Fibroblast of villous mesenchyme (primary cell): ENCODE results near the gene KMT5B. TPM values are rescaled to one million over a fixed set of nuclear protein-coding genes. Genes with fewer than 3 reads are reported as not detected.
A peak's percentile ranks its signal among the peaks of the same experiment; 100 is the strongest.
"Not testable (repeated sequence)": the region's sequence is repeated elsewhere in the genome, so short reads cannot be mapped to it uniquely, and the experiment has no call there.

Experiments used
- DNase-seq: peaks from one replicate; pipeline ENCODE4 v3.0.0-alpha.2; 2010; ENCODE audit warnings: low read depth
- H3K4me3 ChIP-seq: 2 replicates; pipeline ENCODE4 v1.5.1; 2011; ENCODE audit warnings: low read depth, mild to moderate bottlenecking, low read length
- CTCF ChIP-seq: IDR thresholded peaks from 2 replicates; pipeline ENCODE4 v1.5.1; 2012; ENCODE audit warnings: low read depth, mild to moderate bottlenecking, low read length; ENCODE audit not compliant: insufficient read depth
- total RNA-seq: library from RNA; depleted of rRNA; stranded (reverse); fragments of >200 nt; gene quantifications from 2 replicates; pipeline ENCODE4 v1.2.3, GENCODE V29; 2012

Gene KMT5B
- total RNA-seq, 1 donor, result 29.4 TPM

DNA sequence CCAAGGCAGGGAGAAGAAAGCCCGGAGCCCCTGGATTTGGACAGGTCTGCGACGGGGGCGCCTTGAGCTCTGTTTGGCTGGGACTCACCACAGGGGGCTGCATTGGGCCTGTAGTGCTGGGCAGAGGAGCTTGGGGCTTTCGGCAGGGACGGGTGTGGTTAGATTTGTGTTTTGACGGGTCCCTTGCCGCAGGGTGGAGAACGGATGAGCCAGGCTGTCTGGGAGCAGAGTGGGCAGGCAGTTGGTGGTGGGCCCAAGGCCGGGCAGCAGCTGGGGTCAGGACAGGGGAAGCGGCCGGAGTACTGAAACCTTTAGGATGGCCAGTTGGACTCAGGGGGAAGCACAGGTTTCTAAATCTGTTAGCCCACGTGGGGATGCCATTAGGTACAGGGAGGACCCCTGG lies 45.3 kb upstream of the KMT5B start:
- no peak for DNase-seq
- no peak overlapping the region for H3K4me3 ChIP-seq
- no peak for TF ChIP-seq CTCF

DNA sequence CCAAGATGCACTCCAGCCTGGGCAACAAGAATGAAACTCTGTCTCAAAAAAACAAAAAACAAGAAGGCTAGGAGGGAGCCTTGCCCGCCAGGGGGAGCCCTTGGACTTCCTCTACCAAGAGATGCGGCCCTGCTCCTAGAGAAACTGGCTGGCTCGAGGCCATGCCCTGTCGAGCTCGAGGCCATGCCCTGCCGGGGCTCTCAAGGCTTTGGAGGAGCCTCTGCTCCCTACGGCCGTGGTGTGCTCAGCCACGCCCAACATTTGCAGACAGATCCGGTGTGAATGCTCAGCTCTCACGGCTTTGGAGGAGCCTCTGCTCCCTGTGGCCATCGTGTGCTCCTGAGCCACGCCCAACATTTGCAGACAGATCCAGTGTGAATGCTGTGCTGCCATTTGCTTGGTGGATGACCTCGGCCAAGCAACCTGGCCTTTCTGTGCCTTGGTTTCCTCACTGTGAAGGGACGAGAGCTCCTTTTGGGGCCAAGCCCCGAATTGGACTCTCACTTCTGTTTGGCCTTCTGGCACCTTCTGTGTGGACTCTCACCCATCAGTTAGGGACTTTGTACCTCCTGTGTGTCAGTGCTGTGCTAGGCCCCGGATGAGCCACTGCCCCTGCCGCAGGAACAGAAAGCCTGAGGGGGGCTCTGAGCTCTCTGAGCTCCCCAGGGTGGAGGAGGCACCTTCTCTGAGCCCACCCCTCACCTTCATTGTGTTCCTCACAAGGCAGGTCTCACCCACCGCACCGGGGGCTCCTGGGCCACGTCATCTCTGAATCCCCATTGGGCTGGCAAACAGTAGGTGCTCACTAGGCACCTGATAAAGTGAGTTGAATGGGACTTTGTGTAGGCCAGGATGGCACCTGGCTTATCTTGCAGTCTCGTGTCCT lies 44.6 kb upstream of the KMT5B start:
- DNase-seq, result peak; percentile 93
- peak; percentile 84 for TF ChIP-seq CTCF
- no peak overlapping the region for H3K4me3 ChIP-seq

GRCh38 chr11:68256331-68256741 lies 43.2 kb upstream of the KMT5B start:
- H3K4me3 ChIP-seq, result no peak overlapping the region
- no peak for TF ChIP-seq CTCF
- DNase-seq, result peak; percentile 63

- H3K4me3 ChIP-seq, result no peak overlapping the region
- TF ChIP-seq CTCF, result no peak
- no peak for DNase-seq
Observed at GRCh38 chr11:68255526-68255925, 42.4 kb upstream of the KMT5B start.

GRCh38 chr11:68254421-68254820 lies 41.3 kb upstream of the KMT5B start:
- H3K4me3 ChIP-seq, result no peak overlapping the region
- no peak for DNase-seq
- no peak for TF ChIP-seq CTCF

DNA sequence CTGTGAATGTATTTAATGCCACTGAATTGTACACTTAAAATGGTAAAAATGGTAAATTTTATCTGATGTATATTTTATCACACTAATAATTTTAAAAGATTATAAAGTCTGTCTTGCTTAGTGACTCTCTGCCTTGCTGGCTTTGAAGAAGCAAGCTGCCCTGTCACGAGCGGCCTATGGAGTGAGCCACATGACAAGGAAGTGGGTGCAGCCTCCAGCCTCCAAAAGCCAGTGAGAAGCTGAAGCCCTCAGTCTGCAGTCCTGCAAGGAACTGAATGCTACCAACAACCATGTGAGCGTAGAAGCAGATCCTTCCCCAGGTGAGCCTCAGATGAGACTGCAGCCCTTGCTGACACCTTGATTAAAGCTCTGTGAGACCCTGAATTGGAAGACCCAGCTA lies 38.7 kb upstream of the KMT5B start:
- no peak for DNase-seq
- TF ChIP-seq CTCF, result no peak

GRCh38 chr11:68244912-68245311 lies 31.8 kb upstream of the KMT5B start:
- H3K4me3 ChIP-seq, DNase-seq: not testable (repeated sequence)

More for the DNA sequence above, 38.7 kb upstream of the KMT5B start:
- no peak overlapping the region for H3K4me3 ChIP-seq

DNA sequence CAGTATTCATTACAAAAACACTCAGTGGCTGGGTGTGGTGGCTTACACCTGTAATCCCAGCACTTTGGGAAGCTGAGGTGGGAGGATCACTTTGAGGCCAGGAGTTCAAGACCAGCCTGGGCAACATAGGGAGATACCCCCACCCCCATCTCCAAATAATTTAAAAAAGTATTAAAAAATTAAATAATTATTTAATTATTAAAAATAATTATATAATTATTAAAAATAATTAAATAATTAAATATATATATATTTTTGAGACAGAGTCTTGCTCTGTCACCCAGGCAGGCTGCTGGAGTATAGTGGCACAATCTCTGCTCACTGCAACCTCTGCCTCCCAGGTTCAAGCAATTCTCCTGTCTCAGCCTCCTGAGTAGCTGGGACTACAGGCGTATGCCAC lies 30.8 kb upstream of the KMT5B start:
- H3K4me3 ChIP-seq, DNase-seq: not testable (repeated sequence)
